GM18502 (cell line): ENCODE results near the gene GORASP2.
A peak's percentile ranks its signal among the peaks of the same experiment; 100 is the strongest.

Experiments
- ATAC-seq: cut with Tn5 transposase; IDR thresholded peaks from one replicate; pipeline ENCODE4 v1.9.1; 2021; ENCODE audit warnings: mild to moderate bottlenecking; ENCODE audit not compliant: unreplicated experiment, poor library complexity

Gene GORASP2

DNA sequence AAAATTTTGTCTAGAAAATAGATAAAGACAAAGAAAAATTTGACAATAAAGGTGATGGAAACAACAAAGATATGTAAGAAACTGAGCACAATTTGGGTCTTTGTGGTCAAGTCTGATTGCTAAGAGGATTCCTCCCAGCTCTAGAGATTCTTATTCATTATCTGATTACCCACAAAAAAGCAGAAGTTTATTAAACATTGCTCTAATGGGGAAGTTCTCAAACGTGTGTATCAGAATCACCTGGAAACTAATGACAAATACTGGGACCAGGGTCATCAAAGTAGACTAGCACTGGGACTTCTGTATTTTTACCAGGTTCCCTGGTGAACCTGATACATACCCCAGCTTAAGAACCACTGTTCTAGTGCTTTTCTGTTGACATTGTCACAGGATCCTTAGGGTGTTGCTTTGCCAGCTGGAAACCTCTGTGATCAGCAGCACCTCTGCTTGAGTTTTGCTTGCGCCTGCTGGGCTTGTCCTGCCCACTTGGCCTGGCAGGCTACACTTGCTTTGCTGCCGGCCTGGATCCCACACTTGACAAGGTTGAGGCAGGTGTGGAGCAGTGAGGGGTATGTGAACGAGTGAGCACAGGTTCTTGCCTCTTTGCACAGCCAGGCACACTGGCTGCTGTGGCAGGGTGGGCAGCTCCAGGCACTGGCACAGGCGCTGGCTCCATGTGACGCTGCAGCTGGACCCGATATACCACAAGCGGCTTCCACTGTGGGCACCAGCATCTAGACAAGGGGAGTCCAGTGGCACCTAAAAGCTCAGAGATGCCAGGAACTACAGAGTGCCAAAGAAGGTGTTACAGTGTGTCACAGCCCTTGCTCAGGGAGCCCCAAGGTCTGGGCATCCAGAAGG lies 6.2 kb upstream of the GORASP2 start:
- no peak for ATAC-seq

DNA sequence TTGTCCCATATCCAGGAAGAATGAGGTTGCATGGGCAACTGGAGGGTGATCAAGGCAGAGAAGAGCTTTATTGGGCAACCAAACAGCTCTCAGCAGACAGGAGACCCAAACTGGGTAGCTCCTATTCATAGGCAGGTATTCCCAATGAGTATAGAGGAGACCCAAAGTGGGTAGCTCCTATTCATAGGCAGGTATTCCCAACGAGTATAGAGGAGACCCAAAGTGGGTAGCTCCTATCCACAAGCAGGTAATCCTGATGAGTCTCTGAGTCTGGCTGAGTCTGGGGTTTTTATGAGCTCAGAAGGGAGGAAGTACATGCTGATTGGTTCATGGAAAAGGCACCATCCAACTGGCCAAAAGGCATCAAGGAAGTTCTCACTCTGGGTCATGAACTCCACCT lies 5.3 kb upstream of the GORASP2 start:
- ATAC-seq: no peak

DNA sequence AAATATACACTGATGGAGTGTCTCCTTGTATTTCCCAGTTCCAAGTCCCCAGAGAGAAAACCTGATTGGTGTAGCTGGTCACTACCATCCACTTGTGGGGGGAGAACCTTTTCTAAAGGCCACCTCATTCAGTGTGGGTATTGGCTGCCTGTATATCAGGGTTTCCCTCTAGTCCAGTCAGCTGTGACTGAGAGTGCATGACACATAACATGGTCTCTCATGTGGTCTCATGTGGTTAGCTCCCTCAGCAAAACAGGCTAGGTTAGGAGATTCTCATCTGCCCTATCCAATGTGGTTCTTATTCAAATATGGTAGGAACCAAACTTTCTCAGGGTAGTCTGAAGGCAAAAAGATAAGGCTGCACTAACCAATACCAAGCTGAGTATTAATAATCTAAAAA lies 4.1 kb upstream of the GORASP2 start:
- ATAC-seq: no peak

DNA sequence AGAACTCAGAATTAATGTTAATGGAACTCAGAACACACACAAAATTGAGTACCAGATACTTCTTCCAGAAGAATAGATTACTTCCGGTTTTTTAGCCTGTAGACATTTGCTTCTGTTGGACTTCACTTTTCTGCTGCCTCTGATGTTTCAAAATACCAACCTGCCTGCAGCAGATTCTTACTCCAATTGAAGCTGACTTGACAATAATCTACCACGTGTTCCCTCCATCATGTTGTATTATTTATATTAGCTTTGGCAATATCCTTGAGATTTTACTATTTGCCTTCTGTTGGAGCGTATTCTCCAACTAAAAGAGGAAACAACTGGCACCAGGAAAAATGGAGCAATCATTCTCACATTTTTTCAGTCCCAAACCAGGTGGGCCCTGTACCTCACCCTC lies 3.1 kb upstream of the GORASP2 start:
- no peak for ATAC-seq

DNA sequence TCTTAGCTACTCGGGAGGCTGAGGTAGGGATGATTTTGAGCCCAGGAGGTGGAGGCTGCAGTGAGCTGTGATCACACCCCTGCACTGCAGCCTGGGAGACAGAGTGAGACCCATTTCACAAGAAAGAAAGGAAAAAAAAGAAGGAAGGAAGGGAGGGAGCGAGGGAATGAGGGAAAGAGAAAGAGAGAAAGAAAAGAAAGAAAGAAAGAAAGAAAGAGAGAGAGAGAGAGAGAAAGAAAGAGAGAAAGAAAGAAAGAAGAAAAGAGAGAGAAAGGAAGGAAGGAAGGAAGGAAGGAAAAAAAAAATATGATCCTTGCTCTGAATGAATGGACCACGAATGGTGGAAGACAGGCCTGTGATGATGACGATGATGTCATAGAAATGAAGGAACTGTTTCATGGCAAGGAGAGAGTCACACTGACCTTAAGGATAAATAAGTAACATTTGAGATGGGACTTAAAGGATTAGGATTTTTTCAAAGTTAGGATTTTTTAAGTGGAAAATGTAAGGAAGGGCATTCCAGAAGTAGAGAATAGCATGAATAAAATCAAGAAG lies 2.2 kb upstream of the GORASP2 start:
- ATAC-seq: no peak

DNA sequence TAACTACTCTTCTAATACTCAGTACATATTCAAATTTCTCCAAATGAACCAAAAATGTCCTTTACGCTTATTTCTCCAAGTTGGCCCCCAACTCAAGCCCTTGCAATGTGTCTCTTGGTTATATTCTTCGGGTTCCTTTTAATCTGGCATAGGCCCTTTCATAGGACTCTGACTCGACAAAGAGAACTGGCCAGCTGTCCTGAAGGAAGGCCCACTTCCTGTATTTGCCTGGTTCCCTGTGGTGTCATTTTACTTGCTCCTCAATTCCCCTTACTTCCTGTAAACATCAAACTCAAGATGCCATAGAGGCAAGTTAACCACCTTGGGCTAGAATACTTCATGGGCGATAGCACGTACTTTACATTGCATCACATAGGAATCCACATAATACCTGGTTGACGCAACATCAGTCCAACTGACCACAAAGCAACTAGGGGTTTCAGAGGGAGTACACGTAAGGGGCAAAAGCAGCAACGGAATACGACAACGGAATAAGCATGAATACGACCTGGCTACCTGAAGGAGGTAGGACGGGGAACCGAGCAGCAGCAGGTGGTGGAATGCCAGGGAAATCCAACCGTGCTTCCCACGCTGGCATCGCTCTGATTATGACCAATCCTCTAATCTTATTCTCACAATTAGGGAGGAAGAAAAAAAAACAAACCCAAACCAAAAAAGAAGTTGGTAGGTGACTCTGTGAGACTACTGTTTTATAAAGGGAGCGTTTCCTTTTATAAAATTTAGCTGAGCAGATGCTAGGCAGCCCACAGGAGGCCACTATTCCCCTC lies 823 bp upstream of the GORASP2 start:
- ATAC-seq: no peak

DNA sequence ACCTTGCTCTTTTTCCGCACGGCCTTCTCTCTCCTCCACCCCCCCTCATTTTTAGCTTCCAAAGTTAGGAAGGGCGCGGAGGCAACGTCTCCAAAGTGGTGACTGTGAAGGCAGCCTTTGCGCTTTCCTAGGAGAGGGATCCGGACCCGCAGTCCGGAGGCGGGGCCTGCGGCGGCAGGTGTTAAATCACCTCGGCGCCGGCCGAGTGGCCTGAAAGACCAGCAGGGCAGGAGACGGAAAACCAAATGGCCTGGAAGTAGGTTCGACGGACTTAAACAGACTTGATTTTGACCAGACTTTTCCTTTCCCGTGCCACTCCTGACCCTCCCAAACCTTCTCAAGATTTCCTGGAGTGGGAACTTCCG lies 615 bp downstream of the GORASP2 start:
- peak; percentile 11 for ATAC-seq

DNA sequence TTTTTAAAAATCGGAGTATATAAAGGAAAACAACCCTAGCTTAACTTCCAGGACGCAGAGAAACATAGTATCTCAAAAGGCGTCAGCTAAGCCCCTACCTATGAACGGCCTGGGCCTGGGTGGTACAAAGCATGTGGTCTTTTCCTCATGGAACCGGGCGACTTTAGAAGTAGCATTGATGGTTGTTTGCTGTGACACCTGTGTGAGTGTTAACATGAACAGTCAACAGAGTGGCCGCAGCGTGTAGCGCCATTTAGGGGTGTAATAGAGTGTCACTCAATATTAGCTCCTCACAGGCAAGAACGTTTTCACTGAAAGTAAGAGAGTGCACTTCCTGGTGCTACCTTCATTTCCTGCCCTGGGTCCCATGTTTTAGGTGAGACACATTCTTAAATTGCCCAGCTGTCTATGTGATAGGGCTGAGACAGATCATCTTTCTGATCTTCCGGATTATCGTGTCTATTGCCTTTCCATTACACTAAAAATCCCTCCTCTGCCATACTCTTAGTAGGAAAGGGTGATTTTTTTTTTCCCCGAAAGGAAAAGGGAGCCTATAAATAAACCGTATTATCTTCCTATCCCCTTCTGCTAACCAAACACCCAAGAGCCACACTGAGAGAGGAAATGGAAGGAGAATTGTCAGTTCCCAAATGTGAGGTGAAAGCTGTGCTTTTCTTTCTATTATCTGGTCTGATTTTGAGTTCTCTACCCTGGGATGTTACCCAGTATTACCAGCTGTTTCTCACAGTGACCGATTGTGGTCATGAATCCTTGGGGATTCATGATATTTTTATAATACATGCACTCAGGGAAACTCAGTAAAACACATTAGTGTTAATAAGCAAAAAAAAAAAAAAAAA lies 1.3 kb downstream of the GORASP2 start:
- peak; percentile 32 for ATAC-seq

DNA sequence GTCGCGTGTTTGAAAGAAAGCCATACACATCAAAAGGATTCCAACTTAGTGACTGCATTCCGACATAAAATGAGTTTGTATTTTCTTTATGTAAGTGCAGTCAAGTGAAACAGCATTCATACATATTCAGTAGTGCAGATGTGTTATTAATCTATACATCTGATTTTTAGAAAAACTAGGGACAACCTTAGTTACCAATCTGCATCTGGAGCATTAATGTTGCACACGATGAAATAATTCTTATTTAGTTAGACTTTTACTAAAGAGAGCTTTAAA lies 1.9 kb downstream of the GORASP2 start:
- no peak for ATAC-seq

DNA sequence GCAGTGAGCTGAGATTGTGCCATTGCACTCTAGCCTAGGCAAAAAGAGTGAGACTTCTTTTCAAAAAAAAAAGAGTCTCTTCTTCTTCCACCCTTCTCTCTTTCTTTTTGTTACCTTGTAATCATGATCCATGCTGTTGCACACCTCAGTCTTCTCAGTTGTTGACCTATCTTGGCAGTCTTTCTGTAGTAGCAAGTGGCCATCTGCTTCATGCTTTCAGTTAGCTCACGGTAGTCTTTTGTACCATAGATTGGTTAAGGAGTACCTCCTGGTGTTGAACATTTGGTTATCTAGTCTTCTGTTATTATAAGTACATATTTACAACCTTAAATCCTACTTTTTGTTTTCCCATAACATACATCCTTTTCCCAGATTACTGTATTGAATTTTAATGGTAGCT lies 3.1 kb downstream of the GORASP2 start:
- no peak for ATAC-seq

DNA sequence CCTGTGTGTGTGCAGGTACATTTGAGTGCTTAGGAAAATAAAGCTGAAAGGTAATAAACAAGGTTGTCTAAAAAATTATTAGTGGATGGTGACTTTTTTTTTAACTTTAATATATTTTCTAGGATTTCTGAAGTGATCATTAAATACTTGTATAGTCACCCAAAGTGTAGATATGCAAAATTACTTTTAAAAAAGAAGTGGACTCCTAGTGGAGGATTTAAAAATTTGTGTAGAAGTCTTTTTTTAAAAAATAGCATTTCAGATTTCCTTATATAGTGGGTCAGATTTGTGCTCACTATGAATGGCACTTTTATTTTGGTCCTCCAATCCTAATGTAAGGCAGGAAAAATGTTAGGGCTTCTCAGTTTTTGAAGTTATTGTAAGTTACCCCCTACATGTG lies 3.9 kb downstream of the GORASP2 start:
- no peak for ATAC-seq

DNA sequence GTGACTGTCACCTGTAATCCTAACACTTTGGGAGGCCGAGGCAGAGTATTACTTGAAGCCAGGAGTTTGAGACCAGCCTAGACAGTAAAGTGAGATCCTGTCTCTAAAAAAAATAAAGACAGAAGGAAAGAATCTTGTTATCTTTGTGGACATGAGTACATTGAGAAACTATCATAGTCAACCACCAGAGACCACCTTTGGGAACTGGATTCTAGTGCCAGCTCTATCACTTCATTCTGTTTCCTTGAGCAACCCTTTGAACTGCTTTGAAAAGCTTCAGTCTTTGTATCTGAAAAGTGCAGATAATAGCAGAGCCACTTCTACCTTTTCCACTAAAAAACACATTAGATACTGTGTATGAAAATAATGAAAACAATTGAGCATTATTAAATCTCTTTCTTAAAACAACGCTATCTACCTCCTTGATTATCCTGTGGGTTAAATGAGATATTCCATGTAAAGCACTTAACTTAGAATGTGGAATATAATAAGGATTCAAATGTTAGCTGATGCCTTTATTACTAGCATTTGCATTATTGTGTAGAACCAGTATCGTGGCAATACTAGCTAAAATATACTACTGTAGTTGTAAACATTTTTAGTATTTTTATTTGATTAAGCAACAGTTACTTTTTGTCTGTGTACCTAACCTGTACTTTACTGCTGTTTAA lies 8.8 kb downstream of the GORASP2 start:
- no peak for ATAC-seq

DNA sequence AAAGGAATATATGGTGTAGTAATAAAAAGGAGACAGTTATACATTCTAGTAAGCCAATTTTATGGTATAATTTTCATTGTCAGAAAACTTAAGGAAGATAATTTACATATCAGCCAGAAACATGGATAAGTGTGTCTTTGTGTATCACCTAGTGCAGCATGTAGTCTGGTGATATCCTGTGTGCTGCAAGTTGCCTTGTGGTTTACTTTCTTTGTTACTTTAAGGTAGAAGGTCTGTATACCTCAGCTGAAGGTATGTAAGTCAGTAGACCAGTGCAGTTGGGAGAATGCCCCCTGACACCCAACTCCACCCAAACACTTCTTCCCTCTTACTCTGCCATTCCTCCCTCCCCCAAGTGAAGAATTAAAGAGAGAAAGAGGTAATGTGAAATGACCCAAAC lies 11.0 kb downstream of the GORASP2 start:
- no peak for ATAC-seq

DNA sequence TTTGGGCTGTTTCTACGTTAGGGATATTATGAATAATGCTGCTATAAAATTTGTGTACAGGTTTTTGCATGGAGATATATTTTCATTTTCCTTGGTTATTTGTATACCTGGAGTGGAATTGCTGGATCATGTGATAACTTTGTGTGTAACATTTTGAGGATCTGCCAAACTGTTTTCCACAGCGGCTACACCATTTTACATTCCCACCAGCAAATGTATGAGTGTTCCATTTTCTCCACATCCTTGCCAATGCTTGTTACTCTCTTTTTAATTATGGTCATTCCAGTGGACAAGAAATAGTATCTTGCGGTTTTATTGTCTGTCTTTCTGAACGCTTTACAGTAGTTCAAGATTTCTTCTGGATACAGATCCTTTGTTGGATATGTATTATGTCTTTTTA lies 13.6 kb downstream of the GORASP2 start:
- ATAC-seq: no peak

DNA sequence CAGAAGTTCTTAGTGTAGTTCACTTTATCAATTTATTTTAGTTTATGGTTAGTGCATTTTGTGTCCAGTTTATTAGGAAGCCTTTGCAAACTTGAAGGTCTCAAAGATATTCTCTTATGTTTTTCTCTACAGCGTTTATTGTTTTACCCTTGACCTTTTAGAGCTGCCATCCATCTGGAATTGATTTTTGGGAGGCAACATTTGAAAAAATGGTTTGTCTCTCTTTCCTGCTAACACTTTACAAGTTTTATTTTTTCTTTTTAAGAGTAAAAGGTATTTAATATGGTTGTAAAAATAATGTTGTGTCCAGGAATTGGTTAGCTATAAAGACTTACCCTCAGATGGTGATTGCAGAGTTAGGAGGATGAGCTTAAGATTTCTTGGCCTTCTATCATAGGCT lies 14.0 kb downstream of the GORASP2 start:
- no peak for ATAC-seq

DNA sequence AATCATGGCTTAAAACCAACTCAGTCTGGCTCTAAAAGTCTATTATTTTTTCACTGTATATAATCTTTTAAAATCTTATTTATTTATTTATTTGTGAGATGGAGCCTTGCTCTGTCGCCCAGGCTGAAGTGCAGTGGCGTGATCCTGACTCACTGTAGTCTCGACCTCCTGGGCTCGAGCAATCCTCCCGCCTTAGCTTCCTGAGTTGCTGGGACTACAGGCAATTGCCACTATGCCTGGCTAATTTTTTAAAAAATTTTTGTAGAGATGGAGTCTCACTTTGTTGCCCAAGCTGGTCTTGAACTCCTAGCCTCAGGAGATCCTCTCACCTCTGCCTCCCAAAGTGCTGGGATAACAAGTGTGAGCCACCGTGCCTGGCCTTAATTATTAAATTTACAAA lies 14.5 kb downstream of the GORASP2 start:
- ATAC-seq: no peak

DNA sequence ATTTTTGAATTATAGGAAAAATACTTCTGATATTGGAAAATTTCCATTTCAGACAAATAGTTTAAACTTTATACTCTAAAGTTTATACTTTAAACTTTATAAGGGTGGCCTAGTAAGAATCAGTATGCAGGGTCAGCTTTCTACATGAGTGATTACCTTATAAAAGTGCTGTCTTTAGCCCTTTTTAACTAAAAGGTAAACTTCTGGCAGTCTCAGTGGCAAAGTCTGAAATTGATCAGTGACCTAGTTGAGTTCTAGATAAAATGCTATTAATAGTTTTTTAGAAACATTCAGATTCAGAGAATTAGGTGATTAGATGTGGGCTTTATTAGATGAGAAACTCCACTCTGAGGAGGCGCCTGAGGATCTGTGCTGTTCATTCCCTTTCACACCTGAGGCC lies 15.5 kb downstream of the GORASP2 start:
- ATAC-seq: no peak

DNA sequence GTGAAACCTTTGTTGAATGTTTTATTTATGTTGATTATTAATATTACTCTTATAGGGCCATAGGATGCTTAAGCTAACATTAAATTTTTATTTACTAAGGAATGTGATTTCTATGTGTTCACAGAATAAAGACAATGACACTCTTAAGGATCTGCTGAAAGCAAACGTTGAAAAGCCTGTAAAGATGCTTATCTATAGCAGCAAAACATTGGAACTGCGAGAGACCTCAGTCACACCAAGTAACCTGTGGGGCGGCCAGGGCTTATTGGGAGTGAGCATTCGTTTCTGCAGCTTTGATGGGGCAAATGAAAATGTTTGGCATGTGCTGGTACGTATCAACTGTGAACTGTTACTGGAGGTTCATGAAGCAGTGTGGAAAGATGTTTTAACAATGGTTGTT lies 20.4 kb downstream of the GORASP2 start:
- no peak for ATAC-seq

DNA sequence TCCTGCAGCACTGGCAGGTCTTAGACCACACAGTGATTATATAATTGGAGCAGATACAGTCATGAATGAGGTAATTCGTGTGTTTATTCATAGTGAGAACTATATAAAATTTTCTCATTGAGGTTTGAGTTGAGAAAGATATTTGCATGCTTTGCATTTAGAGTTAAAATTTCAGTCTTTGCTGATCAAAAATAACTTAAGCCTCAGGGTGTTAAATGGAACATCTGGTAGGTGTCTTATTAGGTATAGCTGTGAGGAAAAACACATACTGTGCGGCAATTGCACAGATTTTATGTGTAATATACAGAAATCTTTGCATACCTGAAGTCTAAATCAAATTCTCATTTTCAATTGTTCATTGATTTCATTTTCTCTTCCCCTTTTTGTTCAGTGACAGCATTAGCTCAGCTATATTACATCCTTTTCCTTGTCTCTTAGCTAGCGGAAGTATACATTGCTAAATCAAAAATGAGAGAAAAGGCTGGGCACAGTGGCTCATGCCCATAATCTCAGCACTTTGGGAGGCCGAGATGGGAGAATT lies 21.2 kb downstream of the GORASP2 start:
- ATAC-seq: peak; percentile 88

DNA sequence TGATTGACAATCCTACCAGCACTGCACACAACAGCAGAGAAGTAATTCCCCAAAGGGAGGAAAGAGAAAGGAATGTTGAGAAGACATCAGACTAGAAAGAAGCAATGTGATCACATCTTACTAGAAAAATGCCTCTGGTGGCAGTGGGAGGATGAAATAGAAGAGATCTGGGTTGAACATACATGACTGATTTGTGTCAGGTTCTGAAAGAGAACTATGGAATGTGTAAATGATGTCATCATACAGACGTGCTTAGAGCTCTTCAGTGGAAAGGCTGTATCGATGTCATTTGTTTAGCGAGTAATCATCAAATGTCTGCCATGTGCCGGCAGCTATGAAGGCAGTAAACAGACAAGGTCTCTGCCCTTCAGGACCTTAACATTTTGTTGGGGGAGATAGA lies 24.9 kb downstream of the GORASP2 start:
- ATAC-seq: no peak
